ENCODE data around the gene TXNRD1. TPM values are rescaled to one million over a fixed set of nuclear protein-coding genes. Genes with fewer than 3 reads are reported as not detected.

The TXNRD1 gene
- total RNA-seq, 1 donor from 2014 or later = 93.3 TPM

GRCh38 chr12:104181313-104181712 is 34.3 kb upstream of the TXNRD1 start:
- Mint-ChIP-seq H3K27ac (no peak overlapping the region), H3K36me3 (ENCODE audit: low read depth) (no peaks in the 10 kb centered on the region), H3K9me3 (no peaks in the 10 kb centered on the region), H3K27me3 (ENCODE audit: insufficient read depth) (peaks cover 2% of the 10 kb centered on the region), H3K4me3 (no peak overlapping the region), H3K4me1 (ENCODE audit: low read depth) (peaks cover 15% of the 10 kb centered on the region)
- intact Hi-C loops (cut with micrococcal nuclease) = no loop called here
- no peak for DNase-seq (ENCODE audit: low spot score)

- H3K4me3 Mint-ChIP-seq = no peak overlapping the region
- H3K27ac Mint-ChIP-seq = no peak overlapping the region
- intact Hi-C loops (cut with micrococcal nuclease) = no loop called here
- H3K4me1 Mint-ChIP-seq (ENCODE audit: low read depth) = peaks cover 13% of the 10 kb centered on the region
- H3K36me3 Mint-ChIP-seq (ENCODE audit: low read depth) = no peaks in the 10 kb centered on the region
- H3K9me3 Mint-ChIP-seq = no peaks in the 10 kb centered on the region
- peaks cover 2% of the 10 kb centered on the region for H3K27me3 Mint-ChIP-seq (ENCODE audit: insufficient read depth)
- no peak for DNase-seq (ENCODE audit: low spot score)
Observed at GRCh38 chr12:104182144-104182543, 33.4 kb upstream of the TXNRD1 start.

GRCh38 chr12:104182621-104183378 is 32.8 kb upstream of the TXNRD1 start:
- intact Hi-C loops (cut with micrococcal nuclease) = no loop called here
- no peak overlapping the region for H3K27ac Mint-ChIP-seq
- H3K9me3 Mint-ChIP-seq = no peaks in the 10 kb centered on the region
- peaks cover 2% of the 10 kb centered on the region for H3K27me3 Mint-ChIP-seq (ENCODE audit: insufficient read depth)
- no peak overlapping the region for H3K4me3 Mint-ChIP-seq
- H3K4me1 Mint-ChIP-seq (ENCODE audit: low read depth) = peaks cover 6% of the 10 kb centered on the region
- DNase-seq (ENCODE audit: low spot score) = no peak
- no peaks in the 10 kb centered on the region for H3K36me3 Mint-ChIP-seq (ENCODE audit: low read depth)

- Mint-ChIP-seq H3K36me3 (ENCODE audit: low read depth) (no peaks in the 10 kb centered on the region), H3K9me3 (no peaks in the 10 kb centered on the region), H3K27me3 (ENCODE audit: insufficient read depth) (peaks cover 2% of the 10 kb centered on the region), H3K27ac (no peak overlapping the region), H3K4me3 (no peak overlapping the region), H3K4me1 (ENCODE audit: low read depth) (peaks cover under 1% of the 10 kb centered on the region)
- intact Hi-C loops (cut with micrococcal nuclease) = no loop called here
- no peak for DNase-seq (ENCODE audit: low spot score)
Observed at GRCh38 chr12:104183443-104183842, 32.1 kb upstream of the TXNRD1 start.

GRCh38 chr12:104187446-104188155 is 28.0 kb upstream of the TXNRD1 start:
- Mint-ChIP-seq H3K4me3 (no peak overlapping the region), H3K4me1 (ENCODE audit: low read depth) (no peaks in the 10 kb centered on the region), H3K27ac (no peak overlapping the region), H3K9me3 (no peaks in the 10 kb centered on the region), H3K36me3 (ENCODE audit: low read depth) (no peaks in the 10 kb centered on the region), H3K27me3 (ENCODE audit: insufficient read depth) (peaks cover 9% of the 10 kb centered on the region)
- DNase-seq (ENCODE audit: low spot score) = no peak
- intact Hi-C loops (cut with micrococcal nuclease) = no loop called here

GRCh38 chr12:104188534-104188933 is 27.0 kb upstream of the TXNRD1 start:
- Mint-ChIP-seq H3K9me3 (no peaks in the 10 kb centered on the region), H3K27me3 (ENCODE audit: insufficient read depth) (peaks cover 9% of the 10 kb centered on the region), H3K4me3 (no peak overlapping the region), H3K27ac (no peak overlapping the region), H3K4me1 (ENCODE audit: low read depth) (no peaks in the 10 kb centered on the region), H3K36me3 (ENCODE audit: low read depth) (no peaks in the 10 kb centered on the region)
- intact Hi-C loops (cut with micrococcal nuclease) = no loop called here
- no peak for DNase-seq (ENCODE audit: low spot score)

GRCh38 chr12:104189915-104190555 is 25.5 kb upstream of the TXNRD1 start:
- H3K27me3 Mint-ChIP-seq (ENCODE audit: insufficient read depth) = peaks cover 23% of the 10 kb centered on the region
- no peak overlapping the region for H3K4me3 Mint-ChIP-seq
- no peaks in the 10 kb centered on the region for H3K36me3 Mint-ChIP-seq (ENCODE audit: low read depth)
- DNase-seq (ENCODE audit: low spot score) = no peak
- H3K9me3 Mint-ChIP-seq = no peaks in the 10 kb centered on the region
- intact Hi-C loops (cut with micrococcal nuclease) = no loop called here
- no peak overlapping the region for H3K27ac Mint-ChIP-seq
- H3K4me1 Mint-ChIP-seq (ENCODE audit: low read depth) = no peaks in the 10 kb centered on the region

GRCh38 chr12:104190641-104191176 is 24.9 kb upstream of the TXNRD1 start:
- Mint-ChIP-seq H3K9me3 (no peaks in the 10 kb centered on the region), H3K27me3 (ENCODE audit: insufficient read depth) (peaks cover 25% of the 10 kb centered on the region), H3K4me3 (no peak overlapping the region), H3K27ac (no peak overlapping the region), H3K36me3 (ENCODE audit: low read depth) (no peaks in the 10 kb centered on the region), H3K4me1 (ENCODE audit: low read depth) (no peaks in the 10 kb centered on the region)
- no peak for DNase-seq (ENCODE audit: low spot score)
- intact Hi-C loops (cut with micrococcal nuclease) = no loop called here

GRCh38 chr12:104197264-104197663 is 18.3 kb upstream of the TXNRD1 start:
- H3K9me3 Mint-ChIP-seq = peaks cover 9% of the 10 kb centered on the region
- H3K27me3 Mint-ChIP-seq (ENCODE audit: insufficient read depth) = peaks cover 31% of the 10 kb centered on the region
- H3K27ac Mint-ChIP-seq = no peak overlapping the region
- intact Hi-C loops (cut with micrococcal nuclease) = no loop called here
- peaks cover 4% of the 10 kb centered on the region for H3K4me1 Mint-ChIP-seq (ENCODE audit: low read depth)
- no peak overlapping the region for H3K4me3 Mint-ChIP-seq
- H3K36me3 Mint-ChIP-seq (ENCODE audit: low read depth) = peaks cover 3% of the 10 kb centered on the region
- DNase-seq (ENCODE audit: low spot score) = no peak

- Mint-ChIP-seq H3K4me3 (no peak overlapping the region), H3K9me3 (peaks cover 9% of the 10 kb centered on the region)
Observed at GRCh38 chr12:104199964-104200363, 15.6 kb upstream of the TXNRD1 start.

GRCh38 chr12:104201238-104202001 is 14.2 kb upstream of the TXNRD1 start:
- Mint-ChIP-seq H3K4me1 (ENCODE audit: low read depth) (peaks cover 4% of the 10 kb centered on the region), H3K4me3 (no peak overlapping the region), H3K36me3 (ENCODE audit: low read depth) (peaks cover 3% of the 10 kb centered on the region), H3K27ac (no peak overlapping the region), H3K27me3 (ENCODE audit: insufficient read depth) (peaks cover 12% of the 10 kb centered on the region), H3K9me3 (peaks cover 9% of the 10 kb centered on the region)
- DNase-seq (ENCODE audit: low spot score) = peak; percentile 24
- intact Hi-C loops (cut with micrococcal nuclease) = loop anchor here (1.0 to 5.0 kb wide), 5 partner anchors 88 to 1181 kb away; partner anchors contain the start of gene EID3

More at GRCh38 chr12:104199964-104200363, 15.6 kb upstream of the TXNRD1 start:
- no peak for DNase-seq (ENCODE audit: low spot score)
- Mint-ChIP-seq H3K27ac (no peak overlapping the region), H3K4me1 (ENCODE audit: low read depth) (peaks cover 4% of the 10 kb centered on the region), H3K27me3 (ENCODE audit: insufficient read depth) (peaks cover 19% of the 10 kb centered on the region), H3K36me3 (ENCODE audit: low read depth) (peaks cover 3% of the 10 kb centered on the region)
- intact Hi-C loops (cut with micrococcal nuclease) = loop anchor here (5.0 kb wide), 2 partner anchors 102 to 1182 kb away; partner anchors contain the start of gene EID3

Measured in activated T-helper 1 cell treated with anti-CD3 and anti-CD28 coated beads, Interleukin-12 subunit alpha, Interleukin-12 subunit beta, Interleukin-2, Interleukin-4 antibody, amounts not matched to agents 30 ng/mL and 10 ng/mL and 1 ng/mL, durations not matched to agents 14 hours and 24 hours and 36 hours (primary cell).